OCI-LY1 (cell line): ENCODE data around the gene CEP57.

Experiments
- EZH2 ChIP-seq: fragments of 200-600 bp; sonication (generic), shearing (Covaris generic); IDR thresholded peaks from 2 replicates; pipeline ENCODE4 v1.8.0; 2017; ENCODE audit warnings: borderline replicate concordance, mixed run types, mild to moderate bottlenecking, antibody characterized with exemption, low read length, moderate library complexity, mixed read lengths
- TF ChIP-seq, protein P1 (sequence below): fragments of 200-600 bp; sonication (generic), shearing (Covaris generic); IDR thresholded peaks from 2 replicates; pipeline ENCODE4 v1.5.1; 2017; ENCODE audit warnings: mild to moderate bottlenecking, antibody characterized with exemption, low read length, moderate library complexity, mixed read lengths

- TF ChIP-seq, protein P1, sequence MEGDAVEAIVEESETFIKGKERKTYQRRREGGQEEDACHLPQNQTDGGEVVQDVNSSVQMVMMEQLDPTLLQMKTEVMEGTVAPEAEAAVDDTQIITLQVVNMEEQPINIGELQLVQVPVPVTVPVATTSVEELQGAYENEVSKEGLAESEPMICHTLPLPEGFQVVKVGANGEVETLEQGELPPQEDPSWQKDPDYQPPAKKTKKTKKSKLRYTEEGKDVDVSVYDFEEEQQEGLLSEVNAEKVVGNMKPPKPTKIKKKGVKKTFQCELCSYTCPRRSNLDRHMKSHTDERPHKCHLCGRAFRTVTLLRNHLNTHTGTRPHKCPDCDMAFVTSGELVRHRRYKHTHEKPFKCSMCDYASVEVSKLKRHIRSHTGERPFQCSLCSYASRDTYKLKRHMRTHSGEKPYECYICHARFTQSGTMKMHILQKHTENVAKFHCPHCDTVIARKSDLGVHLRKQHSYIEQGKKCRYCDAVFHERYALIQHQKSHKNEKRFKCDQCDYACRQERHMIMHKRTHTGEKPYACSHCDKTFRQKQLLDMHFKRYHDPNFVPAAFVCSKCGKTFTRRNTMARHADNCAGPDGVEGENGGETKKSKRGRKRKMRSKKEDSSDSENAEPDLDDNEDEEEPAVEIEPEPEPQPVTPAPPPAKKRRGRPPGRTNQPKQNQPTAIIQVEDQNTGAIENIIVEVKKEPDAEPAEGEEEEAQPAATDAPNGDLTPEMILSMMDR = no peak
- no peak for TF ChIP-seq EZH2
Measured at GRCh38 chr11:95867105-95867504, 76.8 kb downstream of the CEP57 start.
